HG03175 (cell line): ENCODE data around the gene BRD3.

ENCODE experiments used
- ATAC-seq: cut with Tn5 transposase; IDR thresholded peaks from one replicate; pipeline ENCODE4 v1.9.1; 2021; ENCODE audit warnings: mild to moderate bottlenecking, moderate library complexity; ENCODE audit not compliant: unreplicated experiment

Gene BRD3

DNA sequence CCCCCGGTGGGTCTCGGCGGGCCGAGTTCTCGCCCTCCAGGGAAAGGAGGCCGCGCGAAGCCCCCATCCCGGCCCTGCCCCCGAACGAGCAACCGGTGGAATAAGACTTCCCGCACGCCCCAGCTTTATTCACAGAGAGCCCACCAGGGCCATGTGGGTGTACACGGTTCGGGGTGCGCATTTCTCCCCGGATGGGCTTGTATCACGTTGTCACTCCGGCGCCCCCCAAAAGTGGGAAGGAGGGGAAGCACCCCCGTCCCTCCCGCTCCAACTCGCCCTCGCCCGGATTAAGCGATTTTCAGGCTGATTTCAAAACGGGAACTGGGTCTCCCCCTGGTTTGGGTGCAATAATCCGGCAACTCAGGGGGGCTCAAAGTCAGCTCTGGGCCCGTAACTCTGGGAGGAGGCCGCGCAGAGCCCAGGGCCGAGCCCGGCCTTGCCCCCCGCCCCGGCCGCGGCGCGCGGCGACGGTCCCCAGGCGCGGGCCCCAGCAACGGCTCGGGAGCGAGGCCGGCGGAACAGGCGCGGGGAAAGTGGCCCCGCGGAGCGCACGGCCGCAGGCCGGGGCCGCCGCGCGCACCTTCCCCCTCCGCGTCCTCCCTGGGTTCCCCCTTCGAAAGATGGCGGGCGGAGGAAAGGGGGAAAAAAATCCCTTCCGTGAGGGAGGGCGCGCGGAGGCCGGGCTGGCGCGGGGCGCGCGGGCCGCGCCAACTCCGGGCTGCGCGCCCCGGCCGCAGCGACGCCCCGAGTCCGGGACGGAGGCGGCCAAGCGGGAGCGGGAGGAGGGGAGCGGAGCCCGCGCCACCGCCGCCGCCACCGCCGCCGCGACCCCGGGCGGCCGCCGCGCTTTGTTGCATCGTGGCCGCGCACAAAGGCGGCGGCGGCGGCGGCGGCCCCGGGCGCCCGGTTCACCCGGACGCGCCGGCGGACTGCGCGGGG lies 644 bp downstream of the BRD3 start:
- ATAC-seq = peak; percentile 16

- ATAC-seq = no peak
Measured at GRCh38 chr9:134066526-134066912, 1.3 kb downstream of the BRD3 start.

DNA sequence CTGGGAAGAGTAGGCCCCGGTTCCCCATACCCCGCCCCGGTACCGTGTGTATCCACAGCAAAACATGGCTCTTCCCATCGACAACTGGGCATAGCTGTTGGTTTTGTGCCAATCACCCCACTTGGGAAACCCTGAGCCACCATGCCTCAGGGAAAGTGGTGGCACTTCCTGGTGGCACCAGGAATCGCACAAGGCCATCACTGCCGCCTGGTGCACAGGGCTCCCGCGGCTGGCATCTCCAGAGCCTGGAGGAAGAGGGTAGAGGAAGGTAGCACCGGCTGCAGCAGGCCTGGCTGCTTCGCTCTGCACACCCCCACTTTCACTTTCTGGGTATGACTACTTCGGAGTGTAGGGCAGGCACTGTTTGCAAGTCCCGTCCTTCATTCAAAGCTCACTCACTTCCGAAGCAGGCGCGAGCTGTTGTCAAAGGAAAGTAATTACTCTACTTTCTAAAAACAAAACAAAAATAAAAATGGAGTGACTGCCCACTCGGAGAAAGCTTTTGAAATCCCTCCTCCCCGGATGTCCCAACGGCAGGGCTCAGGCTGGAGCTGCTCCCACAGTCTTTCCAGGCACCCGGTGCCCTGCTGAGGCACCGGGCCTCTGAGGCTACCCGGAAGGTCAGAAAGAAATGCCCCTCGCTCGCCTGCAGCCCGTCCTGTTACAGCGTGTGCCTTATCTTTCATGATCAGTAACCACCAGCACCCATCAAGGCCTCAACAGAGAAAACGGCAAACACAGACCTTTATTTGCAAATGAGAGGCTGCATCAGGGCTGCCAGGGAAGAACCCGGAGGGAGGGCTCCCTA lies 2.0 kb downstream of the BRD3 start:
- peak; percentile 28 for ATAC-seq

GRCh38 chr9:134064711-134065110 lies 3.1 kb downstream of the BRD3 start:
- ATAC-seq = no peak

- no peak for ATAC-seq
Measured at GRCh38 chr9:134063571-134064450, 4.0 kb downstream of the BRD3 start.

- no peak for ATAC-seq
Measured at GRCh38 chr9:134063088-134063570, 4.7 kb downstream of the BRD3 start.

DNA sequence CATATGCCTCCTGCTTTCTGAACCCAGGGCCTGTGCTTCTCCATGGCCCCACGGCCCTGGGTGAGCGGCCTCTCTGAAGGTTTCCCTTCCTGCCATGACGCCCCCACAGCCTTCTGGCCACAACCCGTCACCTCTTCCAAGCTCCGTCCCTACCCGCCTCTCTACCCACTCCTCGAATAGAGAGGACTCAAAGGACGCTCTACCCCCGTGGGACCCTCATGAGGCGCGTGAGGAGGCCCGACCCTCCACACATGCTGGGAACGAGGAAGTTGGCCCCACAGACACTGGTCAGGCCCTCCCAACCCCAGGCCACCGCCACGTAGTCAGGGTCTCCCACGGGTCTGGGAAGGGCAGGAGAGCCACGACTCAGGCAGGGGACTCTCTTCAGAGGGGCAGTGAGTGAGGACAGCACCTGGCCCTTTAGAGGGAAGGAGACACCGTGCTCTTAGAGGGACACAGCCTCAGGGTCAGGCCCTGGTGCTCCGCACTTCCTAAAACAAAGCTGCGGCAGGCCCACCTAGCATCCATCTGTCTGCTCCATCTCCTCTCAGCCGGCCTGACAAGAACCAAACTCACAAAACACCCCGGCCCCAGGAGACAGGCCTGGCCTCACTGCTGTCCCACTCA lies 5.3 kb downstream of the BRD3 start:
- ATAC-seq = no peak

DNA sequence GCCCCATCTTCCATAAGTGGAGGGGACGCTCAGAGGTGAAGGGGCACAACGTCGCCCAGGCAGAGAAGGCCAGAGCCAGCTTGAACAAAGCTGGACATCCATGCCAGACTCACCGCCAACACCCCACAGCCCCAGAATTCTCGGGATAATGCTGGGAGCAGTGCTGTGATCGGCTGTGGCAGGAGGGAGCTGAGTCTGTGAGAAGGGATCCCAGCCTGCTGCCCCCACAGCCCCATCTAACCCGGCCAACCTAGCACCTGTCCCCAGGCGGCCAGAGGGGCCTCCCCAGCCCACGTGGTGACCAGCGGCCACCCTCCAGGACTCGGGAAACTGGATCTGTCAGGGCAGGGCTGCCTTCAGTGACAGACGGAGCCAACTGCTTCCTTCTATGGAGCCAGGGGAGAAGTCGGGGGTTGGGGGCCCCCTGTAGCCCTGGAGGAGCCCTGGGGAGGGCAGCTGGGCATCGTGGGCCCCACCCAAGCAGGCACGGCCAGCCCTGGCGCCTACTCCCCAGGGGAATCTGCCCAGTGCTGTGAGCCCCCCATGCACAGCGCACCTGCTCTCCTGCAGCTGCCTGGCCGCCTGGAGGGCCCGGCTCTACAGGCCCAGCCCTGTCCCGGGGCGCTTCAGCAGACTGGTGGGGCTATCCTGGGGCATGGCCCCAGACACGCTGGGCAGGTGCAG lies 6.0 kb downstream of the BRD3 start:
- ATAC-seq = no peak

DNA sequence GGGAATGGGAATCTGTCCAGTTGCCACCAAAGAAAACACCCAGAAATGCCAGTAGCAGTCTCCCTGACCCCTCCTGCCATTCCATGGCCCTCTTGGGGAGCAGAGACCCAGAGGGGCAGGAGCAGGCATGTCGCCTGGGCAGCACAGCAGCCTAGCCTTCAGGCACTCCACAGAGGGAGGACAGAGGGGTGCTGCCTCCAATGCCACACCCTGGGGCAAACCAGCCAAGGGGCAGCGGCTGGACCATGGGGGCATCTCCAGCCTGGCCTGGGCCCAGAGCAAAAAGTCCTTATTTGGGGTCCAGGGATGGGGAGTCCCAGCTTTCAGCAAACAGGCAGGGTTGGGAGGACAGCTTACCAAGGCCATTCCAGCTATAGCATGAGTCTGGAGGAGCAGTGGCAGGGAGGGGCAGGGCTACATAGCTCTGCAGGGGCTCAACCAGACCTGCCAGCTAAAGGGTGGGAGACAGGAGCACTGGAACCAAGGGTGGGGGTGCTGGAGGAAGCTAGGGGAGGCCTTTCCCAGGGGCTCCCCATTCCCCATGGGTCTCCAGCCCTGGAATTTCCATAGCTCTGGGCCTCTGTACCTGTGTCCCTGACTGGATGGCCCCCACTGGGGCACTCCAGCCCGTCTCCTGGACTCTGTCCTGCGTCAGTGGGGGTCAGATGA lies 6.7 kb downstream of the BRD3 start:
- ATAC-seq = no peak

GRCh38 chr9:134060546-134060945 lies 7.3 kb downstream of the BRD3 start:
- ATAC-seq = no peak

- peak; percentile 82 for ATAC-seq
Measured at GRCh38 chr9:134059661-134060395, 8.0 kb downstream of the BRD3 start.

DNA sequence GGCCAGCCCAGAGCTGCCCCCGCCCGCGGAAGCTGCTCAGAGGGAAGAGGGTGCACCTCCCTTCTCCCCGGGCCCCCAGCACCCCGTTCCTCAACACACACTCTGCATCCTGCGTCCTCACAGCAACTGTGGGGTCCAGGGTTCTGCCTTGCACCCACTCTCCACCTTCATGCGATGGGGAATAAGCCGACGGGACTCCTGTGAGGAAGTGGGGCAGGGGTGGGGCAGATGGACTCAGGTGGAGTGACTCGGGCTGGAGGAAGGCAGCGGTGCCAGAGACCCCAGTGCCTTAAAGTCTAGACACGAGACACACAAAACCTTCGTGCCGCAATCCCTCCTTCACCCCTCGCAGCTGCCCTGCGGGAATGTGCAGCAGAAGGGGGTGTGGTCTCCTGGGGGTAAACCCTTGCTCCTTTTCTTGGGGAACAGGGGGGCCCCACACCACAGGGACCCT lies 8.6 kb downstream of the BRD3 start:
- ATAC-seq = no peak

DNA sequence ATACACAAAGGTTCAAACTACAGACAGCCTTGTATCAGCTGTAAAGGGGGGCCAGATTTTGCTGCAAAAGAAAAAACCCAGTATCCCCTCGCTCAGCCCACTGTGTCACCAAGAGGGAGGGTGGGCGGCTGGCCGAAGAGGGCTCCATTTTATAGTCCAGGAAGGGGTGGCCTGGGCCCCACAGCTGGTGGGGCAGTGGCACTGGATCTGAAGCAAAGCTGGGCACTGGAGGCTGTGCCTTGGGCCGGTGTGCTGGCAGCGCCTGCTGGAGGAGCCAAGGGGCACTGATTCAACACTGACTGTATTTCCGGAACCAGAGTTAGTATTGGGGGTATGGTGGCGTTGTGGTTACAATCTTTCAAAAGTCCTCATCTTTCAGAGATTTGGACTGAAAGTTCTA lies 9.1 kb downstream of the BRD3 start:
- ATAC-seq = no peak

GRCh38 chr9:134057751-134058701 lies 9.8 kb downstream of the BRD3 start:
- no peak for ATAC-seq

DNA sequence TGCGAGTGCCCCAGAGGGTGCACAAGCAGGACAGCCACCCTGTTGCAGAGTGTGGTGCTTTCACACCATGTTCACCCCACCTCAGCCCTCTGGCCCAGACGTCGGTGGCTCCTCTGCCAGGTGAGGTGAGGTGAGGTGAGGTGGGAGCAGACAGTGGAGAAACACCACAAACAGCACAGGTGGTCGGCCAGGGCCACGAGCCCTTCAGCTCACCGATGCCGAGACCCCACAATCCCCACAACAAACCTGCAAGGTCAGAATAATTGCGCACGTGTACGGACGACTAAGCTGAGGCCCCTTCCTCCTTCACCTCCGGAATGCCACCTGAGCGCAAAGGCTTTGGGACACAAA lies 10.5 kb downstream of the BRD3 start:
- ATAC-seq = no peak

DNA sequence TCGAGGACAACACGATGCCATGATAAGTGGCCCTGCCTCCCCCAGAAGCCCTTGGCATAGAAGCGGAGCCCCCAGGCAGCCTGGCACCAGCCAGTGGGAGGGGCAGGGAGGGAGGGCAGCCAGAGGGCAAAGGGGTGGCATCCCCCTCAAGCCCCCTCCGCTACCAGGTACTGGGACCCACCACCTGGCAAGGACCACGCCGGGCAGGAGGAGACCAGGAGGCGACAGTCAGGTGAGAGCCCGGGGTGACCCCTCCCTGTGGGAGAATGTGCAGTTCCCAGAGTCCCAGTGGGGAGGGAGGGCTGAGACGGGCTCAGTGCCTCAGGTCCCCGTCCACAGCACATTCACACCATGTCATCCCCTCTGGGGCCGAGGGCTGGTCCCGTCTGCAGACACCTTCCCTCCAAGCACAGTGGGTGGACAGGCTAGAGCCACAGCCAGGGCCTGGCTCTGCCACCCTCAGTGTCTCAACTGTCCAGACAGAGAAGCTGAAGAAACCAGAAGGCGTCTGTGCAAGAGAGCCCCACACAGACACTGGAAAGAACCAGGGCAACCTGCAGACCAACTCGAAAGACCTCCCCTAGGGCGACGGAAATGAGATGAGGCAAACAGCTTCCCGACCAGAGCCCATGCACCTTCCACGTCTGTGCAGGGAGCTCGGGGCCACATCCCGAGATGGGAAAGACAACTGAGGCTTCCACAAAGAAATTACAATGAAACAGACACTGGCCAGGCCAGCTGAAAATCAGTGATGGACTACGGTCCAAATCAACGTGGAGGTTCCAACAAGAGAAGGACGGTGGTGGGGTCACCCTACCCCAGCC lies 11.1 kb downstream of the BRD3 start:
- no peak for ATAC-seq
